ENCODE measurements around the gene AVPR2. TPM values are rescaled to one million over a fixed set of nuclear protein-coding genes. Genes with fewer than 3 reads are reported as not detected.

AVPR2 gene
- total RNA-seq, 4 donors from 2014 or later = 0.78 to 2.4 (median 1.5) TPM

DNA sequence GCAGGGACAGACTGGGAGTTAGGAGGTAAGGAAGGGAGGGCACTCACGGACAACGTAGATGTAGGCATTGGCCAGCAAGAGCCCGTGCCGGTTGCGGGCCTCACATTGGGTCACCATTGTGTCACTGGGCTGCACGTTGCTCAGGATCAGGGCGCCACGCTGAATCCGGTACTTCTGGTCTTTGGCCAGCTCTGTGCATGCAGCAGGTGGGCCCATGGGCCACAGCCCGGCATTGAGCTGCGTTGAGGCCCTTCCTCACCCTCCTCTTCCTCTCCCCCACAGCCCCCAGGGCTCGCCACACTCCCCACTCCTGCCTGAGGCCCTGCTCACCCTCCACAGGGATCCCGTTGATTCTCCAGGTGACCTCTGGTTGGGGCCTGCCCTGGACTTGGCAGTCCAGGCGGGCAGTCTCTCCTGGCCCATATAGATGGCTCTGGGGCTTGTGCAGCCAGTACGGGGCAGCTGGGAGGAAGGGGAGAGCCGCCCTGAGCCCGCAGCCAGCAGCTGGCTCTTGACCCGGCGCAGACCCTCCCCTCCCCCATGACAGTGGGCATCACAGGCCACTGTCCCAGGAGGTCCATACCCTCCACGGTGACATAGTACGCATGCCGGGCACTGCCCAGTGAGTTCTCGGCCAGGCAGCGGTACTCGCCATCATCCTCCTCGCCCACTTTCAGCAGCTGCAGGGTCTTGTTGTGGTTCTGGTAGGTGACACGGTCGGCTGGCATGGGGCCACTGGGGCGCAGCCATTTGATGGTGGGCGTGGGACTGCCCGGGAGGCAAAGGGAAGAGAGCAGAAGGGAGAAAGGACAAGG is 34.8 kb upstream of the AVPR2 start:
- peaks cover 10% of the 10 kb centered on the region for H3K27me3 ChIP-seq
- TF ChIP-seq POLR2A (IDR thresholded peaks at IDR 0.05) = no peak
- no peak for TF ChIP-seq EP300 (IDR thresholded peaks at IDR 0.05)
- TF ChIP-seq POLR2AphosphoS5 (IDR thresholded peaks at IDR 0.05) = no peak
- TF ChIP-seq CTCF (IDR thresholded peaks at IDR 0.05) = no peak
- WGBS = 86% methylated on average over 19 of the region's 31 CpGs

DNA sequence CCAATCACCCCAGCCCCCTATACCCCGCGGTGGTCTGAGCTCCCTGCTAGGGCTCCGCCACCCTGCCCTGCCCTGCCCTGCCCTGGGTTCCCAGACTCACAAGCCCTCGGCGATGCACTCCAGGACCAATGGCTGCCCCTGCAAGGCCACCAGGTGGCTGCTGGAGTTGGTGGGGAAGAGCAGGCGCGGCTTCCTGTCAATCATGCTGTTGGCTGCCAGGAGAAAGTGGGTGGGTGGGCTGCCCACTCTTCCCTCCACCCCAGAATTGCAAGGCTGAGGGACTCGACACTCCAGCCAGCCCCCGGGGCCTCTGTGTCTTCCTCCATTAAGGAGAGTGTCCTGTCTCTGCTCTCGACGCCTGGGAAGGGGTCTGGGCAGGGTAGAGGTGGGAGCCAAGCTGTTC is 34.2 kb upstream of the AVPR2 start:
- no peaks in the 10 kb centered on the region for H3K36me3 ChIP-seq
- no peak overlapping the region for H3K27ac ChIP-seq
- H3K4me3 ChIP-seq = no peak overlapping the region
- 78% methylated on average over 4 of the region's 11 CpGs for WGBS
- no peak for DNase-seq (ENCODE audit: low spot score in 2 of 2)
- H3K27me3 ChIP-seq = peaks cover 10% of the 10 kb centered on the region
- TF ChIP-seq EP300 (IDR thresholded peaks at IDR 0.05) (no peak), CTCF (IDR thresholded peaks at IDR 0.05) (no peak), POLR2A (IDR thresholded peaks at IDR 0.05) (no peak)
- no peaks in the 10 kb centered on the region for H3K4me1 ChIP-seq
- H3K9me3 ChIP-seq = no peaks in the 10 kb centered on the region

More for the DNA sequence above, 34.8 kb upstream of the AVPR2 start:
- Histone ChIP-seq H3K36me3 (no peaks in the 10 kb centered on the region), H3K27ac (no peak overlapping the region), H3K4me3 (no peak overlapping the region), H3K4me1 (no peaks in the 10 kb centered on the region), H3K9me3 (no peaks in the 10 kb centered on the region)
- DNase-seq (ENCODE audit: low spot score in 2 of 2) = no peak

DNA sequence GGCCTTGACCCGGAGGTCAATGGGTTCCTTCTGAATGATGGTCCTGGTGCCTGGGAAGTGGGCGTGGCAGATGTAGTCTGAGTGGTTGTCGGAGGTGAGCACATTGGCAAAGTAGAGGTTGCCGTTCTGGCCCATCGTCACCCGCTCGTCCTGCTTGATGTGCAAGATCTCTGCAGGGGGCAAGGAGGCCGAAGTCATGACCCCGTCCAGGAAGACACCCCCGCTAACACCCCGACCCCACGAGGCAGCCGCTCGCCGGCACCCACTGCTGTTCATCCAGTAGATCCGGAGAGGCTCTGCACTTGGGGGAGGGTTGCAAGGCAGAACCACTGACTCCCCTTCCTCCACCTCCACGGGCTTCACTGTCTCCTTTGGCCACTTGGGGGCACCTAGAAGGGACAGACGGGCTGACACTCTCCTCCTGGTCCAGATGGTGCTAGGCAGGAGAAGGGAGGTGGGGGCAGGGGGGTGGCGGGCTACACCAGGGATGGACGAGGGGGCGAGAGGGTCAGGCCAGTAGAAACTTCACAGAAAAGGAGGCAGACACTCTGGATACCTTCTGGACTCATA is 33.6 kb upstream of the AVPR2 start:
- WGBS = 52% methylated on average over 20 of the region's 21 CpGs
- Histone ChIP-seq H3K36me3 (no peaks in the 10 kb centered on the region), H3K9me3 (no peaks in the 10 kb centered on the region), H3K4me3 (no peak overlapping the region), H3K27ac (no peak overlapping the region), H3K27me3 (peaks cover 10% of the 10 kb centered on the region), H3K4me1 (no peaks in the 10 kb centered on the region)
- DNase-seq (ENCODE audit: low spot score in 2 of 2) = no peak
- TF ChIP-seq POLR2AphosphoS5 (IDR thresholded peaks at IDR 0.05) (no peak), POLR2A (IDR thresholded peaks at IDR 0.05) (no peak), EP300 (IDR thresholded peaks at IDR 0.05) (no peak), CTCF (IDR thresholded peaks at IDR 0.05) (no peak)

- Histone ChIP-seq H3K27ac (no peak overlapping the region), H3K36me3 (no peaks in the 10 kb centered on the region), H3K27me3 (peaks cover 10% of the 10 kb centered on the region), H3K9me3 (no peaks in the 10 kb centered on the region), H3K4me3 (no peak overlapping the region), H3K4me1 (no peaks in the 10 kb centered on the region)
- TF ChIP-seq EP300 (IDR thresholded peaks at IDR 0.05) = no peak
- TF ChIP-seq POLR2A (IDR thresholded peaks at IDR 0.05) = no peak
- TF ChIP-seq CTCF (IDR thresholded peaks at IDR 0.05) = no peak
- TF ChIP-seq POLR2AphosphoS5 (IDR thresholded peaks at IDR 0.05) = no peak
- 45% methylated on average over 6 of the region's 6 CpGs for WGBS
- DNase-seq (ENCODE audit: low spot score in 2 of 2) = no peak
Measured at GRCh38 chrX:153871451-153871850, 33.0 kb upstream of the AVPR2 start.
